HepG2 (cell line): ENCODE data around the gene KRABD2.

ENCODE experiments used
- FUBP1 ChIP-seq: sonication (generic); formaldehyde crosslinking; IDR thresholded peaks from 2 replicates; pipeline ENCODE4 v1.5.1; 2020; ENCODE audit warnings: missing genetic modification reagents, mild to moderate bottlenecking, borderline replicate concordance
- MAFF ChIP-seq: IDR thresholded peaks from 2 replicates; pipeline ENCODE4 v1.6.1; 2011; ENCODE audit warnings: low read depth, low read length, improper control_type of control experiment
- NR2F6 ChIP-seq, 2 experiments: IDR thresholded peaks; 2 replicates each; pipeline ENCODE4 v1.6.1; 2016; ENCODE audit warnings: antibody characterized with exemption in 1 of 2, mild to moderate bottlenecking in 1 of 2
- SATB2 ChIP-seq: sonication (generic); formaldehyde crosslinking; IDR thresholded peaks from 2 replicates; pipeline ENCODE4 v1.5.0; 2020; ENCODE audit warnings: missing genetic modification reagents
- ZNF205 ChIP-seq: IDR thresholded peaks from 2 replicates; pipeline ENCODE4 v1.6.1; 2018; ENCODE audit warnings: missing biosample characterization, missing genetic modification reagents
- ZNF496 ChIP-seq: sonication (generic); formaldehyde crosslinking; IDR thresholded peaks from 2 replicates; pipeline ENCODE4 v1.8.1; 2023; ENCODE audit warnings: mild to moderate bottlenecking, moderate library complexity, missing genetic modification reagents; ENCODE audit not compliant: insufficient replicate concordance
- ZNF549 ChIP-seq: sonication (generic); formaldehyde crosslinking; IDR thresholded peaks from 2 replicates; pipeline ENCODE4 v1.5.0; 2020; ENCODE audit warnings: missing genetic modification reagents
- ZNF563 ChIP-seq: sonication (generic); formaldehyde crosslinking; IDR thresholded peaks from 2 replicates; pipeline ENCODE4 v1.8.0; 2022; ENCODE audit warnings: mild to moderate bottlenecking, moderate library complexity, missing genetic modification reagents
- ZNF614 ChIP-seq: IDR thresholded peaks from 2 replicates; pipeline ENCODE4 v1.6.1; 2018; ENCODE audit warnings: missing biosample characterization, missing genetic modification reagents, inconsistent platforms, borderline replicate concordance
- ZNF83 ChIP-seq: sonication (generic); formaldehyde crosslinking; IDR thresholded peaks from 2 replicates; pipeline ENCODE4 v1.4.0; 2020; ENCODE audit warnings: missing genetic modification reagents, mild to moderate bottlenecking, borderline replicate concordance
- TF ChIP-seq, protein P1 (sequence below): sonication (generic); formaldehyde crosslinking; IDR thresholded peaks from 2 replicates; pipeline ENCODE4 v1.4.0; 2020; ENCODE audit warnings: low read depth, mild to moderate bottlenecking, missing genetic modification reagents
- TF ChIP-seq, protein P2 (sequence below): sonication (generic); formaldehyde crosslinking; IDR thresholded peaks from 2 replicates; pipeline ENCODE4 v1.5.0; 2020; ENCODE audit warnings: missing genetic modification reagents
- TF ChIP-seq, protein P3 (sequence below): sonication (generic); formaldehyde crosslinking; IDR thresholded peaks from 2 replicates; pipeline ENCODE4 v1.4.0; 2020; ENCODE audit warnings: mild to moderate bottlenecking, missing genetic modification reagents
- TF ChIP-seq, protein P4 (sequence below): sonication (generic); formaldehyde crosslinking; IDR thresholded peaks from 2 replicates; pipeline ENCODE4 v1.4.0; 2020; ENCODE audit warnings: low read depth, mild to moderate bottlenecking, missing genetic modification reagents

Gene KRABD2

GRCh38 chr17:8376271-8377067, at the start of gene KRABD2 (continued):
- TF ChIP-seq ZNF614 (CRISPR knock-in tag) = 0 out of 2 replicates have a peak, but pooled peaks have one; percentile 65
- TF ChIP-seq, protein P1, sequence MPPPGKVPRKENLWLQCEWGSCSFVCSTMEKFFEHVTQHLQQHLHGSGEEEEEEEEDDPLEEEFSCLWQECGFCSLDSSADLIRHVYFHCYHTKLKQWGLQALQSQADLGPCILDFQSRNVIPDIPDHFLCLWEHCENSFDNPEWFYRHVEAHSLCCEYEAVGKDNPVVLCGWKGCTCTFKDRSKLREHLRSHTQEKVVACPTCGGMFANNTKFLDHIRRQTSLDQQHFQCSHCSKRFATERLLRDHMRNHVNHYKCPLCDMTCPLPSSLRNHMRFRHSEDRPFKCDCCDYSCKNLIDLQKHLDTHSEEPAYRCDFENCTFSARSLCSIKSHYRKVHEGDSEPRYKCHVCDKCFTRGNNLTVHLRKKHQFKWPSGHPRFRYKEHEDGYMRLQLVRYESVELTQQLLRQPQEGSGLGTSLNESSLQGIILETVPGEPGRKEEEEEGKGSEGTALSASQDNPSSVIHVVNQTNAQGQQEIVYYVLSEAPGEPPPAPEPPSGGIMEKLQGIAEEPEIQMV = no peak; the same call in 1 of the 2 replicates
- TF ChIP-seq, protein P2, sequence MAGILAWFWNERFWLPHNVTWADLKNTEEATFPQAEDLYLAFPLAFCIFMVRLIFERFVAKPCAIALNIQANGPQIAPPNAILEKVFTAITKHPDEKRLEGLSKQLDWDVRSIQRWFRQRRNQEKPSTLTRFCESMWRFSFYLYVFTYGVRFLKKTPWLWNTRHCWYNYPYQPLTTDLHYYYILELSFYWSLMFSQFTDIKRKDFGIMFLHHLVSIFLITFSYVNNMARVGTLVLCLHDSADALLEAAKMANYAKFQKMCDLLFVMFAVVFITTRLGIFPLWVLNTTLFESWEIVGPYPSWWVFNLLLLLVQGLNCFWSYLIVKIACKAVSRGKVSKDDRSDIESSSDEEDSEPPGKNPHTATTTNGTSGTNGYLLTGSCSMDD (CRISPR knock-in tag) = no peak
- 0 out of 2 replicates have a peak, but pooled peaks have one; percentile 70 for TF ChIP-seq SATB2 (CRISPR knock-in tag)
- no peak for TF ChIP-seq ZNF563 (CRISPR knock-in tag)
- TF ChIP-seq ZNF549 (CRISPR knock-in tag) = no peak
- TF ChIP-seq ZNF496 (CRISPR knock-in tag) = no peak
- TF ChIP-seq, protein P3, sequence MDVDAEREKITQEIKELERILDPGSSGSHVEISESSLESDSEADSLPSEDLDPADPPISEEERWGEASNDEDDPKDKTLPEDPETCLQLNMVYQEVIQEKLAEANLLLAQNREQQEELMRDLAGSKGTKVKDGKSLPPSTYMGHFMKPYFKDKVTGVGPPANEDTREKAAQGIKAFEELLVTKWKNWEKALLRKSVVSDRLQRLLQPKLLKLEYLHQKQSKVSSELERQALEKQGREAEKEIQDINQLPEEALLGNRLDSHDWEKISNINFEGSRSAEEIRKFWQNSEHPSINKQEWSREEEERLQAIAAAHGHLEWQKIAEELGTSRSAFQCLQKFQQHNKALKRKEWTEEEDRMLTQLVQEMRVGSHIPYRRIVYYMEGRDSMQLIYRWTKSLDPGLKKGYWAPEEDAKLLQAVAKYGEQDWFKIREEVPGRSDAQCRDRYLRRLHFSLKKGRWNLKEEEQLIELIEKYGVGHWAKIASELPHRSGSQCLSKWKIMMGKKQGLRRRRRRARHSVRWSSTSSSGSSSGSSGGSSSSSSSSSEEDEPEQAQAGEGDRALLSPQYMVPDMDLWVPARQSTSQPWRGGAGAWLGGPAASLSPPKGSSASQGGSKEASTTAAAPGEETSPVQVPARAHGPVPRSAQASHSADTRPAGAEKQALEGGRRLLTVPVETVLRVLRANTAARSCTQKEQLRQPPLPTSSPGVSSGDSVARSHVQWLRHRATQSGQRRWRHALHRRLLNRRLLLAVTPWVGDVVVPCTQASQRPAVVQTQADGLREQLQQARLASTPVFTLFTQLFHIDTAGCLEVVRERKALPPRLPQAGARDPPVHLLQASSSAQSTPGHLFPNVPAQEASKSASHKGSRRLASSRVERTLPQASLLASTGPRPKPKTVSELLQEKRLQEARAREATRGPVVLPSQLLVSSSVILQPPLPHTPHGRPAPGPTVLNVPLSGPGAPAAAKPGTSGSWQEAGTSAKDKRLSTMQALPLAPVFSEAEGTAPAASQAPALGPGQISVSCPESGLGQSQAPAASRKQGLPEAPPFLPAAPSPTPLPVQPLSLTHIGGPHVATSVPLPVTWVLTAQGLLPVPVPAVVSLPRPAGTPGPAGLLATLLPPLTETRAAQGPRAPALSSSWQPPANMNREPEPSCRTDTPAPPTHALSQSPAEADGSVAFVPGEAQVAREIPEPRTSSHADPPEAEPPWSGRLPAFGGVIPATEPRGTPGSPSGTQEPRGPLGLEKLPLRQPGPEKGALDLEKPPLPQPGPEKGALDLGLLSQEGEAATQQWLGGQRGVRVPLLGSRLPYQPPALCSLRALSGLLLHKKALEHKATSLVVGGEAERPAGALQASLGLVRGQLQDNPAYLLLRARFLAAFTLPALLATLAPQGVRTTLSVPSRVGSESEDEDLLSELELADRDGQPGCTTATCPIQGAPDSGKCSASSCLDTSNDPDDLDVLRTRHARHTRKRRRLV (CRISPR knock-in tag) = no peak
- TF ChIP-seq ZNF83 (CRISPR knock-in tag) = no peak
- 0 out of 2 replicates have a peak, but pooled peaks have one; percentile 65 for TF ChIP-seq ZNF205
- TF ChIP-seq, protein P4, sequence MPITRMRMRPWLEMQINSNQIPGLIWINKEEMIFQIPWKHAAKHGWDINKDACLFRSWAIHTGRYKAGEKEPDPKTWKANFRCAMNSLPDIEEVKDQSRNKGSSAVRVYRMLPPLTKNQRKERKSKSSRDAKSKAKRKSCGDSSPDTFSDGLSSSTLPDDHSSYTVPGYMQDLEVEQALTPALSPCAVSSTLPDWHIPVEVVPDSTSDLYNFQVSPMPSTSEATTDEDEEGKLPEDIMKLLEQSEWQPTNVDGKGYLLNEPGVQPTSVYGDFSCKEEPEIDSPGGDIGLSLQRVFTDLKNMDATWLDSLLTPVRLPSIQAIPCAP (CRISPR knock-in tag) = no peak
- peak; percentile 93; the same call in 1 of the 2 replicates for TF ChIP-seq FUBP1
- no peak for TF ChIP-seq NR2F6 (IDR thresholded peaks at IDR 0.05)
- TF ChIP-seq NR2F6 (CRISPR knock-in tag; IDR thresholded peaks at IDR 0.05) = peak; percentile 23; the same call in 1 of the 2 replicates
- no peak for TF ChIP-seq MAFF
